NCI-H510A treated with DMSO at 0.1 percent for 48 hours (cell line): ENCODE data around the gene UBL4B.

ENCODE experiments used
- DNase-seq: peaks from one replicate; lab custom pipeline; 2025; lab: John Stamatoyannopoulos, UW

Gene UBL4B

GRCh38 chr1:110155878-110156522 lies 43.8 kb downstream of the UBL4B start:
- DNase-seq, result no peak

- DNase-seq, result no peak
Measured at GRCh38 chr1:110158261-110158660, 46.0 kb downstream of the UBL4B start.

- no peak for DNase-seq
Measured at GRCh38 chr1:110159168-110159567, 46.9 kb downstream of the UBL4B start.

GRCh38 chr1:110160538-110161100 lies 48.4 kb downstream of the UBL4B start:
- DNase-seq, result no peak

GRCh38 chr1:110161165-110161564 lies 48.9 kb downstream of the UBL4B start:
- no peak for DNase-seq

- no peak for DNase-seq
Measured at GRCh38 chr1:110161849-110162248, 49.6 kb downstream of the UBL4B start.
